ENCODE measurements around the gene DOP1A. TPM values are rescaled to one million over a fixed set of nuclear protein-coding genes. Genes with fewer than 3 reads are reported as not detected.

DOP1A gene
- total and polyA plus RNA-seq, 2 of the 13 experiments (the other 11 are each of a cell fraction or from before 2014, with no cell fraction given) = 5.2 to 16.7 TPM

DNA sequence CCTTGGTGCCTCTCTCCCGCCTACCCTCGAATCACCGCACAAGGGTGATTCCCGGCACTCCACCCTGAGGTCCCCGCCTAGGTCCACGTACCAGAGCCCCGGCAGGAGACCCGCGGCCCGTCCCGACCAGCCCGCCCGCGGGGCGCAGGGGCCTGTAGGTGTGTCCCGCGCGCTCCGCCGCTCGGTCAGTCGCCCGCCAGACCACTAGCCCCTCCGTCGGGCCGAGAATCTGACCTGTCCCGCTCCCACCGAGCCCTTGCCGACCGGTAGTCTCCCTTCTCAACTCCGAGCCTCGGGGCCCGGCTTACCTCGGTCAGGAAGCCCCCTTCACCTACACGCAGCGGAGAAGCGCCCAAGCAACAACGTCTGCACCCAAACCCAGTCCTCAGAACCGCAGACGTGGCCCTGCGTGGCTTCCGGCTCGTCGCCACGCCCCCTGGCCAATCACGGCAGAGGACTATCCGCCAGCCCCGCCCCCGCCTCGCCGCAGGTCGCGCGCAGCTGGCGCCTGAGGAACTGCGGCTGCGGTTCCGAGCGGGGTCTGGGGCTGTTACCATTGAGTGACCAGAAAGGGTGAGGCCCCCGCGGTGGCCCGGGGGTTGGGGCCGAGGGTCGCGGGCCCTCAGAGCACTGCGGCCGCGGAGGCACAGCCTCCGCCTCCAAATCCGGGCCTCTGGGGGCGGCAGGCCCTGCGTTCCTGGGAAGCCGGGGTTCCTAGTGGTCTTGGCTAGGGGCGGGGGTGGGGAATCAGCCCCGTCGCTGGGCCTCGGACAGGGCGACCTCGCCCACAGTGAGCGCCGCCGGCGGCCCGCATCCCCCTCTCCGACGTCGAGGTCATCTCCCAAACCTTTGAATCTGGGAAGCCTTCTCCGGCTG lies 125.6 kb downstream of the DOP1A start, which contains the start of the genes PGM3 and RWDD2A (continued):
- TF ChIP-seq, protein P1, sequence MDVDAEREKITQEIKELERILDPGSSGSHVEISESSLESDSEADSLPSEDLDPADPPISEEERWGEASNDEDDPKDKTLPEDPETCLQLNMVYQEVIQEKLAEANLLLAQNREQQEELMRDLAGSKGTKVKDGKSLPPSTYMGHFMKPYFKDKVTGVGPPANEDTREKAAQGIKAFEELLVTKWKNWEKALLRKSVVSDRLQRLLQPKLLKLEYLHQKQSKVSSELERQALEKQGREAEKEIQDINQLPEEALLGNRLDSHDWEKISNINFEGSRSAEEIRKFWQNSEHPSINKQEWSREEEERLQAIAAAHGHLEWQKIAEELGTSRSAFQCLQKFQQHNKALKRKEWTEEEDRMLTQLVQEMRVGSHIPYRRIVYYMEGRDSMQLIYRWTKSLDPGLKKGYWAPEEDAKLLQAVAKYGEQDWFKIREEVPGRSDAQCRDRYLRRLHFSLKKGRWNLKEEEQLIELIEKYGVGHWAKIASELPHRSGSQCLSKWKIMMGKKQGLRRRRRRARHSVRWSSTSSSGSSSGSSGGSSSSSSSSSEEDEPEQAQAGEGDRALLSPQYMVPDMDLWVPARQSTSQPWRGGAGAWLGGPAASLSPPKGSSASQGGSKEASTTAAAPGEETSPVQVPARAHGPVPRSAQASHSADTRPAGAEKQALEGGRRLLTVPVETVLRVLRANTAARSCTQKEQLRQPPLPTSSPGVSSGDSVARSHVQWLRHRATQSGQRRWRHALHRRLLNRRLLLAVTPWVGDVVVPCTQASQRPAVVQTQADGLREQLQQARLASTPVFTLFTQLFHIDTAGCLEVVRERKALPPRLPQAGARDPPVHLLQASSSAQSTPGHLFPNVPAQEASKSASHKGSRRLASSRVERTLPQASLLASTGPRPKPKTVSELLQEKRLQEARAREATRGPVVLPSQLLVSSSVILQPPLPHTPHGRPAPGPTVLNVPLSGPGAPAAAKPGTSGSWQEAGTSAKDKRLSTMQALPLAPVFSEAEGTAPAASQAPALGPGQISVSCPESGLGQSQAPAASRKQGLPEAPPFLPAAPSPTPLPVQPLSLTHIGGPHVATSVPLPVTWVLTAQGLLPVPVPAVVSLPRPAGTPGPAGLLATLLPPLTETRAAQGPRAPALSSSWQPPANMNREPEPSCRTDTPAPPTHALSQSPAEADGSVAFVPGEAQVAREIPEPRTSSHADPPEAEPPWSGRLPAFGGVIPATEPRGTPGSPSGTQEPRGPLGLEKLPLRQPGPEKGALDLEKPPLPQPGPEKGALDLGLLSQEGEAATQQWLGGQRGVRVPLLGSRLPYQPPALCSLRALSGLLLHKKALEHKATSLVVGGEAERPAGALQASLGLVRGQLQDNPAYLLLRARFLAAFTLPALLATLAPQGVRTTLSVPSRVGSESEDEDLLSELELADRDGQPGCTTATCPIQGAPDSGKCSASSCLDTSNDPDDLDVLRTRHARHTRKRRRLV (CRISPR knock-in tag; IDR thresholded peaks at IDR 0.05) = peak; percentile 27; the same call in 1 of the 2 replicates
- TF ChIP-seq ZBTB21 (CRISPR knock-in tag; IDR thresholded peaks at IDR 0.05) (no peak), ZNF607 (CRISPR knock-in tag; IDR thresholded peaks at IDR 0.05; ENCODE audit: borderline replicate concordance) (peak; percentile 55), HDAC1 (CRISPR knock-in tag; IDR thresholded peaks at IDR 0.05) (peak; percentile 92), BORCS8-MEF2B (CRISPR knock-in tag; IDR thresholded peaks at IDR 0.05) (peak; percentile 83; the same call in 1 of the 2 replicates), MZF1 (CRISPR knock-in tag; IDR thresholded peaks at IDR 0.05; ENCODE audit: borderline replicate concordance) (0 out of 2 replicates have a peak, but pooled peaks have one; percentile 20), ZNF567 (CRISPR knock-in tag; IDR thresholded peaks at IDR 0.05; ENCODE audit: borderline replicate concordance) (peak; percentile 77; the same call in 1 of the 2 replicates), AKAP8 (CRISPR knock-in tag; IDR thresholded peaks at IDR 0.05) (0 out of 2 replicates have a peak, but pooled peaks have one; percentile 14), RXRA (CRISPR knock-in tag; IDR thresholded peaks at IDR 0.05) (peak; percentile 57; the same call in 1 of the 2 replicates), DNMT1 (CRISPR knock-in tag; IDR thresholded peaks at IDR 0.05) (no peak), ARNTL (CRISPR knock-in tag; IDR thresholded peaks at IDR 0.05) (0 out of 2 replicates have a peak, but pooled peaks have one; percentile 19), SAFB2 (CRISPR knock-in tag; IDR thresholded peaks at IDR 0.05; ENCODE audit: borderline replicate concordance, low read depth) (peak; percentile 87; the same call in 1 of the 2 replicates), ZNF577 (CRISPR knock-in tag; IDR thresholded peaks at IDR 0.05; ENCODE audit: borderline replicate concordance, low read depth) (no peak), ZNF138 (CRISPR knock-in tag; IDR thresholded peaks at IDR 0.05; ENCODE audit: low read depth) (peak; percentile 46; the same call in 1 of the 2 replicates), NFYC (CRISPR knock-in tag; IDR thresholded peaks at IDR 0.05) (peak; percentile 81), ZNF792 (CRISPR knock-in tag; IDR thresholded peaks at IDR 0.05) (peak; percentile 71; the same call in 1 of the 2 replicates), SALL1 (CRISPR knock-in tag; IDR thresholded peaks at IDR 0.05) (peak; percentile 85)
- TF ChIP-seq, protein P2, sequence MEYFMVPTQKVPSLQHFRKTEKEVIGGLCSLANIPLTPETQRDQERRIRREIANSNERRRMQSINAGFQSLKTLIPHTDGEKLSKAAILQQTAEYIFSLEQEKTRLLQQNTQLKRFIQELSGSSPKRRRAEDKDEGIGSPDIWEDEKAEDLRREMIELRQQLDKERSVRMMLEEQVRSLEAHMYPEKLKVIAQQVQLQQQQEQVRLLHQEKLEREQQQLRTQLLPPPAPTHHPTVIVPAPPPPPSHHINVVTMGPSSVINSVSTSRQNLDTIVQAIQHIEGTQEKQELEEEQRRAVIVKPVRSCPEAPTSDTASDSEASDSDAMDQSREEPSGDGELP (IDR thresholded peaks at IDR 0.05; ENCODE audit: borderline replicate concordance, low read depth) = peak; percentile 57; the same call in 1 of the 2 replicates
- TF ChIP-seq, protein P3, sequence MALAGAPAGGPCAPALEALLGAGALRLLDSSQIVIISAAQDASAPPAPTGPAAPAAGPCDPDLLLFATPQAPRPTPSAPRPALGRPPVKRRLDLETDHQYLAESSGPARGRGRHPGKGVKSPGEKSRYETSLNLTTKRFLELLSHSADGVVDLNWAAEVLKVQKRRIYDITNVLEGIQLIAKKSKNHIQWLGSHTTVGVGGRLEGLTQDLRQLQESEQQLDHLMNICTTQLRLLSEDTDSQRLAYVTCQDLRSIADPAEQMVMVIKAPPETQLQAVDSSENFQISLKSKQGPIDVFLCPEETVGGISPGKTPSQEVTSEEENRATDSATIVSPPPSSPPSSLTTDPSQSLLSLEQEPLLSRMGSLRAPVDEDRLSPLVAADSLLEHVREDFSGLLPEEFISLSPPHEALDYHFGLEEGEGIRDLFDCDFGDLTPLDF (CRISPR knock-in tag; IDR thresholded peaks at IDR 0.05) = peak; percentile 45
